Muscle of leg (tissue), 11 donors: Measurements from ENCODE around the gene ALLC. TPM values are rescaled to one million over a fixed set of nuclear protein-coding genes. Genes with fewer than 3 reads are reported as not detected.

Source experiments
- DNase-seq: peaks from one replicate; pipeline ENCODE4 v3.0.0; 2013
- H3K27ac ChIP-seq: one replicate; pipeline ENCODE4 v1.5.1; 2013; ENCODE audit warnings: mild to moderate bottlenecking, low read length, control low read depth
- H3K27me3 ChIP-seq: one replicate; pipeline ENCODE4 v1.6.1; 2013; ENCODE audit warnings: low read length; ENCODE audit not compliant: control insufficient read depth, insufficient read depth
- H3K36me3 ChIP-seq: one replicate; pipeline ENCODE4 v1.6.1; 2013; ENCODE audit warnings: low read length; ENCODE audit not compliant: control insufficient read depth, insufficient read depth
- H3K4me1 ChIP-seq: one replicate; pipeline ENCODE4 v1.6.1; 2013; ENCODE audit warnings: low read length; ENCODE audit not compliant: control insufficient read depth, insufficient read depth
- H3K4me3 ChIP-seq: one replicate; pipeline ENCODE4 v1.5.1; 2013; ENCODE audit warnings: low read length, control low read depth
- H3K9me3 ChIP-seq: replicated peaks from 2 replicates; pipeline ENCODE4 v1.6.1; 2013; ENCODE audit warnings: low read depth, low read length; ENCODE audit not compliant: control insufficient read depth
- WGBS: methylation state at CpG from one replicate; pipeline ENCODE4 v1.1.5; 2013; ENCODE audit warnings: missing lambda C conversion rate; ENCODE audit not compliant: insufficient coverage; 5-methylcytosine and 5-hydroxymethylcytosine counted together
- polyA plus RNA-seq, 8 donors: library from polyadenylated mRNA; unstranded; fragments of 120-200 nt; gene quantifications; one replicate each; pipeline versions ENCODE4 v1.2.1 to v1.2.3, GENCODE V29; 2013; ENCODE audit warnings: inconsistent platforms in 1 of 8, low replicate concordance in 1 of 8; ENCODE audit not compliant: insufficient read length in 8 of 8, insufficient read depth in 1 of 8
- total RNA-seq: library from RNA; stranded (reverse); fragments of 120-200 nt; gene quantifications from one replicate; pipeline ENCODE4 v1.2.4, GENCODE V29; 2013

The ALLC gene
- total and polyA plus RNA-seq, 9 donors, result 0.09 TPM; not detected in 8

GRCh38 chr2:3725002-3725401 lies 67.0 kb downstream of the ALLC start:
- Histone ChIP-seq H3K27me3 (peaks cover 3% of the 10 kb centered on the region), H3K9me3 (peaks cover 5% of the 10 kb centered on the region), H3K36me3 (no peaks in the 10 kb centered on the region), H3K27ac (no peak overlapping the region), H3K4me3 (no peak overlapping the region), H3K4me1 (peaks cover 11% of the 10 kb centered on the region)
- DNase-seq, result no peak
- WGBS, result 92% methylated on average over 10 of the region's 11 CpGs

GRCh38 chr2:3725458-3726250 lies 67.7 kb downstream of the ALLC start:
- H3K4me1 ChIP-seq, result peaks cover 11% of the 10 kb centered on the region
- peaks cover 3% of the 10 kb centered on the region for H3K27me3 ChIP-seq
- 76% methylated on average over 23 of the region's 23 CpGs for WGBS
- no peaks in the 10 kb centered on the region for H3K36me3 ChIP-seq
- H3K9me3 ChIP-seq, result no peaks in the 10 kb centered on the region
- H3K27ac ChIP-seq, result no peak overlapping the region
- no peak overlapping the region for H3K4me3 ChIP-seq
- no peak for DNase-seq

DNA sequence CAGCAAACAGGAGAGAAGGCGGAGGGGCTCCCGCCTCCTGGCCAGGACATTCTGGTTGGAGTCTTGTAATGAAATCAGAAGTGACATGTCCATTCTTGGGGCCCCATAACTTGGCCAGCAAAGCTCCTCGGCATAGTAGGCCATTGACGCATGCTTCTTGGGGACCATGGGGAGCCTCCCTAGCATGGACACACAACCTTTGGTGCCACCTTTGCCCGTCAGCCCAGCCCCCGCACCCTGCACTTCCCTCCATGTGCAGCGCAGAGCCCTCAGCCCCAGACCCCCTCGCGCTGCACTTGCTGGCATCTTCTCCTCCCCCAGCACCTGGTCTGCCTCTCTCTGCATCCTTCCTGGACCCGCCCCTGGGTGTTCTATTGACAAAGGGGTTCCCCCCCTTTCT lies 68.5 kb downstream of the ALLC start:
- Histone ChIP-seq H3K27me3 (peaks cover 3% of the 10 kb centered on the region), H3K4me1 (peaks cover 11% of the 10 kb centered on the region), H3K4me3 (no peak overlapping the region), H3K9me3 (no peaks in the 10 kb centered on the region), H3K36me3 (no peaks in the 10 kb centered on the region), H3K27ac (no peak overlapping the region)
- WGBS, result 95% methylated on average over 7 of the region's 10 CpGs
- no peak for DNase-seq

GRCh38 chr2:3727397-3728045 lies 69.5 kb downstream of the ALLC start:
- Histone ChIP-seq H3K4me1 (peaks cover 11% of the 10 kb centered on the region), H3K27ac (peak overlapping the region; percentile 25), H3K36me3 (no peaks in the 10 kb centered on the region), H3K9me3 (no peaks in the 10 kb centered on the region), H3K27me3 (peaks cover 3% of the 10 kb centered on the region), H3K4me3 (peak overlapping the region; percentile 28)
- DNase-seq, result no peak
- 59% methylated on average over 10 of the region's 12 CpGs for WGBS

- Histone ChIP-seq H3K9me3 (no peaks in the 10 kb centered on the region), H3K4me1 (peaks cover 11% of the 10 kb centered on the region), H3K27ac (peak overlapping the region; percentile 25), H3K4me3 (peak overlapping the region; percentile 28), H3K27me3 (peaks cover 3% of the 10 kb centered on the region), H3K36me3 (no peaks in the 10 kb centered on the region)
- WGBS, result 4% methylated on average over 7 of the region's 22 CpGs
- peak; percentile 91 for DNase-seq
Measured at GRCh38 chr2:3728104-3729054, 70.4 kb downstream of the ALLC start.

GRCh38 chr2:3729055-3729448 lies 71.1 kb downstream of the ALLC start:
- peaks cover 3% of the 10 kb centered on the region for H3K27me3 ChIP-seq
- no peak for DNase-seq
- no peak overlapping the region for H3K27ac ChIP-seq
- no peak overlapping the region for H3K4me3 ChIP-seq
- H3K4me1 ChIP-seq, result peaks cover 11% of the 10 kb centered on the region
- no peaks in the 10 kb centered on the region for H3K9me3 ChIP-seq
- no peaks in the 10 kb centered on the region for H3K36me3 ChIP-seq
- 70% methylated on average over 7 of the region's 8 CpGs for WGBS

- DNase-seq, result no peak
- Histone ChIP-seq H3K9me3 (no peaks in the 10 kb centered on the region), H3K27ac (no peak overlapping the region), H3K4me3 (no peak overlapping the region), H3K36me3 (no peaks in the 10 kb centered on the region), H3K4me1 (peaks cover 11% of the 10 kb centered on the region), H3K27me3 (peaks cover 3% of the 10 kb centered on the region)
- 70% methylated on average over 6 of the region's 9 CpGs for WGBS
Measured at GRCh38 chr2:3729786-3730185, 71.8 kb downstream of the ALLC start.

- WGBS, result 80% methylated on average over 4 of the region's 8 CpGs
- Histone ChIP-seq H3K9me3 (no peaks in the 10 kb centered on the region), H3K4me1 (peaks cover 11% of the 10 kb centered on the region), H3K4me3 (no peak overlapping the region), H3K27me3 (peaks cover 3% of the 10 kb centered on the region), H3K36me3 (no peaks in the 10 kb centered on the region), H3K27ac (no peak overlapping the region)
- no peak for DNase-seq
Measured at GRCh38 chr2:3730646-3731045, 72.6 kb downstream of the ALLC start.

GRCh38 chr2:3731829-3732228 lies 73.8 kb downstream of the ALLC start:
- Histone ChIP-seq H3K27me3 (peaks cover 3% of the 10 kb centered on the region), H3K4me3 (no peak overlapping the region), H3K4me1 (peaks cover 11% of the 10 kb centered on the region), H3K36me3 (no peaks in the 10 kb centered on the region), H3K9me3 (no peaks in the 10 kb centered on the region), H3K27ac (no peak overlapping the region)
- 92% methylated on average over 7 of the region's 7 CpGs for WGBS
- DNase-seq, result no peak

DNA sequence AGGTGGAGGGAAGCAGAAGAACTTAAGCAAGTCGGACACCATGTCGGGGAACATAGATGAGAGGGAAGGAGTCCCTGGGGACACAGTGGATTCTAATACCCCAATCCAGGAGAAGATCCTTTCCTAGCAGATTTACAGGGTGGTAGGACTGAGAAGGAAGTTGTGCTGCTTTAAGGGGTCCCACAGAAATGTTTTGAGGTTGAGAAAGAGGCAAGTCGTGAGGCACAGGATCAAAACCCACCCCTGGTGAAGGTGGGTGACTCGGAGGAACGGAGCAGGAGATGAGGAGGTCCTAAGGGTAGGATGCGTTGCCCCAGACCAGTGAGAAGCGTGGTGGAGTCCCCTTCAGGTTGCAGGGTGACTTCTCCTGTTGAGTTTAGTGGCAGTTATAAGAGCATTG lies 78.1 kb downstream of the ALLC start:
- DNase-seq, result no peak
- no peaks in the 10 kb centered on the region for H3K27me3 ChIP-seq
- H3K36me3 ChIP-seq, result no peaks in the 10 kb centered on the region
- WGBS, result 86% methylated on average over 5 of the region's 7 CpGs
- H3K27ac ChIP-seq, result no peak overlapping the region
- no peaks in the 10 kb centered on the region for H3K4me1 ChIP-seq
- H3K4me3 ChIP-seq, result no peak overlapping the region
- H3K9me3 ChIP-seq, result no peaks in the 10 kb centered on the region
